ENCODE results near the gene KAT2B.

KAT2B gene

GRCh38 chr3:20055020-20055775, 15.0 kb downstream of the KAT2B start:
- H3K4me3 ChIP-seq (ENCODE audit: low read depth, low read length) = no peak overlapping the region
- no peaks in the 10 kb centered on the region for H3K27me3 ChIP-seq (ENCODE audit: insufficient read depth, low read length)
- peaks cover 46% of the 10 kb centered on the region for H3K4me1 ChIP-seq (ENCODE audit: control insufficient read depth, insufficient read depth, low read length, unreplicated experiment)
- H3K79me2 ChIP-seq (ENCODE audit: control insufficient read depth, insufficient read depth, low read length, unreplicated experiment) = peaks cover 3% of the 10 kb centered on the region
- H2AFZ ChIP-seq (ENCODE audit: low read length, unreplicated experiment) = no peak overlapping the region
- H3K36me3 ChIP-seq (ENCODE audit: insufficient read depth, low read length) = no peaks in the 10 kb centered on the region
- peak overlapping the region; percentile 51 for H3K27ac ChIP-seq (ENCODE audit: low read depth, low read length)

DNA sequence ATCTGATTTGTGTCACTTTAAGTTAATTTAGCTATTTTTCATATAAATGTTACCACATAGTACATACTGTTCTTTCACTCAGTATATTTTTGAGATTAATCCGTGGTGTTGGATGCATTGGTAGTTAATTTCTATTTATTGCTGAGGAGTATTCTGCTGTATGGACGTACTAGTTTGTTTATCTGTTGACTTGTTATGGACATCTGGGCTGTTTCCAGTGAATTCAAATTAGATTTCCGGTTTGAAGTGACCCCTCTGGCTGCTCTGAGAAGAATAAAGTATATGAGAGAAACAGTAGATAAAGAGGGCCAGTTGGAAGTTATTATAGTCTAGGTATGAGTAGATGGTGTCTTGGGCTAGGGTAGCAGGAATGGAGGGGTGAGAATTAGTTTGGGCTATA, 15.6 kb downstream of the KAT2B start:
- no peak overlapping the region for H2AFZ ChIP-seq (ENCODE audit: low read length, unreplicated experiment)
- peak overlapping the region; percentile 92 for H3K27ac ChIP-seq (ENCODE audit: low read depth, low read length)
- peaks cover 3% of the 10 kb centered on the region for H3K79me2 ChIP-seq (ENCODE audit: control insufficient read depth, insufficient read depth, low read length, unreplicated experiment)
- peaks cover 46% of the 10 kb centered on the region for H3K4me1 ChIP-seq (ENCODE audit: control insufficient read depth, insufficient read depth, low read length, unreplicated experiment)
- no peak overlapping the region for H3K4me3 ChIP-seq (ENCODE audit: low read depth, low read length)
- H3K27me3 ChIP-seq (ENCODE audit: insufficient read depth, low read length) = no peaks in the 10 kb centered on the region
- no peaks in the 10 kb centered on the region for H3K36me3 ChIP-seq (ENCODE audit: insufficient read depth, low read length)

DNA sequence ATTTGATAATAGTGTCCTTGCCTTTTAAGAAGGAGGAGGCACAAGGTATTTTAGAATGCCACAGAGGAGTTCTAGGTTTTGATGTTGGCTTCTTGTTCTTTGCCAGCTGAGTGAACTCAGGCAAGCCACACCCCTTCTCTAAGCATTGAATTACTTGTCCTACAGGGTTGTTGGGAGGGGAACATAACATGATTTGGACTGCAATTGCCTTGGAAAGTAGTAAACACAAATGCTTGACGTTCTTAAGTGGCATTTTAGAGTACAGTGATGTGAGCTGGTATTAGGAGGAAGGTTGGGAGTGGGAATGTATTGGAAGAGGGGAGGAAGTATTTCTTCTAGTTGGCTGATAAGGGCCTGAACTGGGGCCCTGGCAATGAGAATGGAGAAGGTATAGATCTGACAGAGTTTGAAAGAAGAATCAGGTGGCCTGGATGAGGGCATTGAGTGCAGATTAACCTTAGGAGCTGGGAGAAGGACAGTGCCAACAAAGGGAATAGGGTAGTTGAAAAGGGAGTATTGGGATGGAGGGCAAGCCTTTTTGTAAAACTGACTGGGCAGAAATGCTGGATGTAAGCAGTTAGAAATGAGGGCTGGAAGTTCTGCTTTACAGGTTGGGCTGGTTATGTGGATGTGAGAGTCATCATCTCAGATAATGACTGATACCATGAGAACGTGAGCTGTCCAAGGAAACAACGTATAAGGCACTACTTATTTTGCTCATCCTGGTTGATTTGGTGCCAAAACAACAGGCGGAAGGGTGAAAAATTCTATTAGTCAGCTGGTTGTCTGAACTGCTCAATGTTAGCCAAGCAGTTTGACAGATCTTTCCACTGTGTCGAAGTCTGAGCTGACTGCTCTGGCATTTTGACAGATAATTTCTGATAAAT, 16.7 kb downstream of the KAT2B start:
- Histone ChIP-seq H2AFZ (ENCODE audit: low read length, unreplicated experiment) (no peak overlapping the region), H3K79me2 (ENCODE audit: control insufficient read depth, insufficient read depth, low read length, unreplicated experiment) (peaks cover 3% of the 10 kb centered on the region), H3K27me3 (ENCODE audit: insufficient read depth, low read length) (no peaks in the 10 kb centered on the region), H3K4me3 (ENCODE audit: low read depth, low read length) (peak overlapping the region; percentile 44; the same call in 1 of the 2 replicates), H3K36me3 (ENCODE audit: insufficient read depth, low read length) (no peaks in the 10 kb centered on the region), H3K4me1 (ENCODE audit: control insufficient read depth, insufficient read depth, low read length, unreplicated experiment) (peaks cover 52% of the 10 kb centered on the region), H3K27ac (ENCODE audit: low read depth, low read length) (peak overlapping the region; percentile 92)

GRCh38 chr3:20057612-20058180, 17.4 kb downstream of the KAT2B start:
- Histone ChIP-seq H3K79me2 (ENCODE audit: control insufficient read depth, insufficient read depth, low read length, unreplicated experiment) (peaks cover 3% of the 10 kb centered on the region), H3K27me3 (ENCODE audit: insufficient read depth, low read length) (no peaks in the 10 kb centered on the region), H3K36me3 (ENCODE audit: insufficient read depth, low read length) (no peaks in the 10 kb centered on the region), H3K4me1 (ENCODE audit: control insufficient read depth, insufficient read depth, low read length, unreplicated experiment) (peaks cover 52% of the 10 kb centered on the region), H2AFZ (ENCODE audit: low read length, unreplicated experiment) (no peak overlapping the region), H3K27ac (ENCODE audit: low read depth, low read length) (peak overlapping the region; percentile 92), H3K4me3 (ENCODE audit: low read depth, low read length) (no peak overlapping the region)

DNA sequence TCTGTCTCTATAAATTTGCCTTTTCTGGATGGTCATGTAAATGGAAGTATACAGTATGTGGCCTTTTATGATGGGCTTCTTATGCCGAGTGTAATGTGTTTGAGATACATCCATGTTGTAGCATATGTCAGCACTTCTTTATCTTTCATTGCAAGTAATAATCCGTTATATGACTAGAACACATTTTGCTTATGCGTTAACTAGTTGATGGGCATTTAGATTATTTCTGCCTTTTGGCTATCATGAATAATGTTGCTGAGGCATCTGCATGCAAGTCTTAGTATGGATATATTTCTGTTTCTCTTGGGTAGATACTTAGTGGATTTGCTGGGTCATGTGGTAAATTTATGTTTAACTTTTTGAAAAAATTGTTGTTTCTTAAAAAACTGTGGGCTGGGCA, 19.7 kb downstream of the KAT2B start:
- Histone ChIP-seq H3K27me3 (ENCODE audit: insufficient read depth, low read length) (no peaks in the 10 kb centered on the region), H3K4me1 (ENCODE audit: control insufficient read depth, insufficient read depth, low read length, unreplicated experiment) (peaks cover 40% of the 10 kb centered on the region), H3K4me3 (ENCODE audit: low read depth, low read length) (no peak overlapping the region), H3K79me2 (ENCODE audit: control insufficient read depth, insufficient read depth, low read length, unreplicated experiment) (peaks cover 3% of the 10 kb centered on the region), H3K36me3 (ENCODE audit: insufficient read depth, low read length) (no peaks in the 10 kb centered on the region), H3K27ac (ENCODE audit: low read depth, low read length) (no peak overlapping the region), H2AFZ (ENCODE audit: low read length, unreplicated experiment) (no peak overlapping the region)

DNA sequence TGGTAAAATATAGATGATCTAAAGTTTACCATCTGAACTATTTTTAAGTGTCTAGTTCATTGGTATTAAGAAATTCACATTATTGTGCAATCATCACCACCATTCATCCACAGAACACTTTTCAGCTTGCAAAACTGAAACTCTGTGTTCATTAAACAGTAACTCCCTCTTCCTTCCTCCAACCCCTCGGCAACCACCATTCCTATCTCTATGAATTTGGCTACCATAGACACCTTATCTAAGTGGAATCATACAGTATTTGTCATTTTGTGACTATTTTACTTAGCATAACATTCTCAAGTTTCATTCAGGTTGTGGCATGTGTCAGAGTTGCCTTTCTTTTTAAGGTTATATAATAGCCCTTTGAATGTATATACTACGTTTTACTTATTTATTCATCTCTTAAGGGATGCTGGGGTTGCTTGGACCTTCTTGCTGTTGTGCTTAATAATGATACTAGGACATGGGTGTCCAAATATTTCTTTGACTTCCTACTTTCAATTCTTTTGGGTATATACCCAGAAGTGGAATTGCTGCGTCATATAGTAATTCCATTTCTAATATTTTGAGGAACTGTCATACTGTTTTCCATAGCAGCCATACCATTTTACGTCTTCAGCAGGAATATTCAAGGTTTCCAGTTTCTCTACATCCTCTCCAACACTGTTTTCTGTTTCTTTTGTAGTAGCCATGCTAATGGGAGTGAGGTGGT, 20.9 kb downstream of the KAT2B start:
- no peaks in the 10 kb centered on the region for H3K27me3 ChIP-seq (ENCODE audit: insufficient read depth, low read length)
- peaks cover 28% of the 10 kb centered on the region for H3K4me1 ChIP-seq (ENCODE audit: control insufficient read depth, insufficient read depth, low read length, unreplicated experiment)
- peak overlapping the region; percentile 64 for H3K27ac ChIP-seq (ENCODE audit: low read depth, low read length)
- peak overlapping the region; percentile 82 for H2AFZ ChIP-seq (ENCODE audit: low read length, unreplicated experiment)
- no peaks in the 10 kb centered on the region for H3K36me3 ChIP-seq (ENCODE audit: insufficient read depth, low read length)
- H3K79me2 ChIP-seq (ENCODE audit: control insufficient read depth, insufficient read depth, low read length, unreplicated experiment) = no peaks in the 10 kb centered on the region
- H3K4me3 ChIP-seq (ENCODE audit: low read depth, low read length) = peak overlapping the region; percentile 75

- Histone ChIP-seq H3K4me1 (ENCODE audit: control insufficient read depth, insufficient read depth, low read length, unreplicated experiment) (peaks cover 13% of the 10 kb centered on the region), H2AFZ (ENCODE audit: low read length, unreplicated experiment) (no peak overlapping the region), H3K4me3 (ENCODE audit: low read depth, low read length) (no peak overlapping the region), H3K36me3 (ENCODE audit: insufficient read depth, low read length) (no peaks in the 10 kb centered on the region), H3K27me3 (ENCODE audit: insufficient read depth, low read length) (no peaks in the 10 kb centered on the region), H3K27ac (ENCODE audit: low read depth, low read length) (no peak overlapping the region), H3K79me2 (ENCODE audit: control insufficient read depth, insufficient read depth, low read length, unreplicated experiment) (no peaks in the 10 kb centered on the region)
Observed at GRCh38 chr3:20062996-20063395, 22.8 kb downstream of the KAT2B start.

DNA sequence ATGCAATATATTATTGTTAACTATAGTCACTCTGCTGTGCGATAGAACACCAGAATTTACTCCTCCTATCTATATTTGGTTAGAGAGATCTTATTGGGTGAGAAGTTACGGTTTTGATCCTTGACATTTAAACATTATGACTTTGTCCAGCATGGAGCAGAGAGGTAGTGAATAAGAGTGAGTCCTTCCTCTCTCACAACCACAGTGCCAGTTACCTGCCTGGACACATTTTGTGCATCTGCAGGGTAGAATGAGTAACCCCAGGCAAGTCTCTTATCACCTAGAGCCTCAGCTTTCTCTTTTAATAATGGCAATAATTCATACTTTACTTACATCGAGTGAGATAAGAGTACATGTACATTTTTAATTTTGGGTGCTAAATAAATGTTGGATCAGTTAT, 24.1 kb downstream of the KAT2B start:
- no peak overlapping the region for H3K27ac ChIP-seq (ENCODE audit: low read depth, low read length)
- H3K27me3 ChIP-seq (ENCODE audit: insufficient read depth, low read length) = no peaks in the 10 kb centered on the region
- H3K36me3 ChIP-seq (ENCODE audit: insufficient read depth, low read length) = no peaks in the 10 kb centered on the region
- no peaks in the 10 kb centered on the region for H3K79me2 ChIP-seq (ENCODE audit: control insufficient read depth, insufficient read depth, low read length, unreplicated experiment)
- peaks cover 10% of the 10 kb centered on the region for H3K4me1 ChIP-seq (ENCODE audit: control insufficient read depth, insufficient read depth, low read length, unreplicated experiment)
- H3K4me3 ChIP-seq (ENCODE audit: low read depth, low read length) = no peak overlapping the region
- no peak overlapping the region for H2AFZ ChIP-seq (ENCODE audit: low read length, unreplicated experiment)

DNA sequence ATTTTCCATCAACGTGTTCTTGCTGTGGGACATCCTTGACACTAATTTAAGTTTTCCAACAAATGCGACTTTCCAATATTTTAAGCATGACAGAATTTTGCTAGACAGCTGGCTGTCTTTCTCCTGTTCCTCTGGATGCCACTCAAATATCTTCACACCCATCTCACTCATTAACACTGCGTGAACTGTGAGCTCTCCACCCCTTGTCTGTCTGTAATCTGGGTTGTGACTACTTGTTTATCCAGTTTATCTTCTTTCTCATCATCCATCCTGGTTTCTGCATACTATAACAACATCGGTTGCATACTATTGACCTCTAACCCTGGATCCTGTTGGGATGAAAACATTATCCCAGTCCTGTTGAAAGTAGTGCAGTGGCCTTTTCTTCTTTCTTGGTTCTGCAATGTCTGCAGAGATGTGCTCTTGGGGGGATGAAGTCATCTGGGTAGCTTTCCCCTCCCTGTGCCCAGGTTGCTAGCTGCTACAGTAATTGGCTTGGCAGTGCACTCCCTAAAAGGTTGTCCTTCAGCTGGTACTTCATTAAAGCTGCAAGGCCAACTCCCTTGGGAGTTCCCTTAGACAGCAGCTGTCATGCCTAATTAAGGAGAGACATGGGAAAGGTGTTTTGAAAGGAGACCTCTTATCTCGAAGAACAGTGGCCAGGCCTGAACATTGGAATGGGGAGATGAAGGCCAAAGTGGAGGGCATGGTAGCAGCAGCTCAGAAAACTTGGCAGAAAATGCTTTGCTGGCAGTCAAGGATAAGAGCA, 24.7 kb downstream of the KAT2B start:
- H3K79me2 ChIP-seq (ENCODE audit: control insufficient read depth, insufficient read depth, low read length, unreplicated experiment) = no peaks in the 10 kb centered on the region
- H3K4me3 ChIP-seq (ENCODE audit: low read depth, low read length) = no peak overlapping the region
- no peaks in the 10 kb centered on the region for H3K36me3 ChIP-seq (ENCODE audit: insufficient read depth, low read length)
- no peaks in the 10 kb centered on the region for H3K27me3 ChIP-seq (ENCODE audit: insufficient read depth, low read length)
- no peak overlapping the region for H3K27ac ChIP-seq (ENCODE audit: low read depth, low read length)
- H3K4me1 ChIP-seq (ENCODE audit: control insufficient read depth, insufficient read depth, low read length, unreplicated experiment) = peaks cover 10% of the 10 kb centered on the region
- no peak overlapping the region for H2AFZ ChIP-seq (ENCODE audit: low read length, unreplicated experiment)

- Histone ChIP-seq H3K4me1 (ENCODE audit: control insufficient read depth, insufficient read depth, low read length, unreplicated experiment) (peaks cover 8% of the 10 kb centered on the region), H3K4me3 (ENCODE audit: low read depth, low read length) (no peak overlapping the region), H3K27me3 (ENCODE audit: insufficient read depth, low read length) (no peaks in the 10 kb centered on the region), H3K79me2 (ENCODE audit: control insufficient read depth, insufficient read depth, low read length, unreplicated experiment) (no peaks in the 10 kb centered on the region), H3K27ac (ENCODE audit: low read depth, low read length) (no peak overlapping the region), H2AFZ (ENCODE audit: low read length, unreplicated experiment) (no peak overlapping the region), H3K36me3 (ENCODE audit: insufficient read depth, low read length) (no peaks in the 10 kb centered on the region)
Observed at GRCh38 chr3:20066079-20066478, 25.8 kb downstream of the KAT2B start.

Data from ACC112 (cell line).